ENCODE results near the gene DCUN1D4. TPM values are rescaled to one million over a fixed set of nuclear protein-coding genes. Genes with fewer than 3 reads are reported as not detected.

The DCUN1D4 gene
- total and polyA plus RNA-seq, 2 donors (not counting 1 experiment from before 2014, with no cell fraction given): 44.3 to 50.7 TPM

DNA sequence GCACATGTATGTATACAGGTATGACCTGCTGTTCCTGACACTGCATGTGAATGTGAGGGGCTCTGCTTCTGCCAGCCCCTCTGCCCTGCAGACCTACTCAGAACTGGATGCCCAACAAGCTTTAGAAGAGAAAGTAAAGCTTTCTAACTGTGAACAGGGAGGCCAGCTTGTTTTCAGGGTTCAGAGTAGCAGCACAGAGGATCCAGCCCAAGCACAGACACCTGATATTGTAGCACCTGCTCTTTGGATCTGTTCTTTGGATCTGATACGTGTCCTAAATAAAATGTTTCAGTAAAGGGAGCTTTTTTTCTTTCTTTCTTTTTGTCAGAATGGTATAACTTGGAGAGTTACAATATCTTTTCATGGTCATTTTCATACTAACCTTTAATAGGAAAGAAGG lies 19.2 kb downstream of the DCUN1D4 start:
- Histone ChIP-seq H3K27ac (ENCODE audit: insufficient read depth, low read length) (no peak overlapping the region), H2AFZ (ENCODE audit: low read length) (no peak overlapping the region), H3K9ac (ENCODE audit: insufficient read depth, low read length) (no peak overlapping the region), H3K4me2 (ENCODE audit: extremely low read depth, insufficient read depth, low read length) (no peak overlapping the region), H3K36me3 (ENCODE audit: control insufficient read depth, insufficient read depth, low read length) (peaks cover 6% of the 10 kb centered on the region), H4K20me1 (ENCODE audit: control insufficient read depth, extremely low read depth, insufficient read depth, low read length) (no peaks in the 10 kb centered on the region), H3K4me3 (replicated peaks in 1 of 4; ENCODE audit: control extremely low read depth in 1 of 4, insufficient read depth in 1 of 4, low read depth in 3 of 4, low read length in 4 of 4) (no peak overlapping the region), H3K9me3 (ENCODE audit: control insufficient read depth, insufficient read depth, low read depth, low read length) (no peaks in the 10 kb centered on the region), H3K79me2 (ENCODE audit: control insufficient read depth, insufficient read depth, low read length) (peaks cover 26% of the 10 kb centered on the region), H3K4me1 (ENCODE audit: control insufficient read depth, extremely low read depth, insufficient read depth, low read length) (peaks cover 2% of the 10 kb centered on the region), H3K27me3 (ENCODE audit: control insufficient read depth, insufficient read depth, low read length) (no peaks in the 10 kb centered on the region)
- no peak for DNase-seq (ENCODE audit: low read depth in 2 of 2)
- no peak for TF ChIP-seq EZH2 (IDR thresholded peaks at IDR 0.05; ENCODE audit: low read length, missing control alignments)
- TF ChIP-seq, protein P1, sequence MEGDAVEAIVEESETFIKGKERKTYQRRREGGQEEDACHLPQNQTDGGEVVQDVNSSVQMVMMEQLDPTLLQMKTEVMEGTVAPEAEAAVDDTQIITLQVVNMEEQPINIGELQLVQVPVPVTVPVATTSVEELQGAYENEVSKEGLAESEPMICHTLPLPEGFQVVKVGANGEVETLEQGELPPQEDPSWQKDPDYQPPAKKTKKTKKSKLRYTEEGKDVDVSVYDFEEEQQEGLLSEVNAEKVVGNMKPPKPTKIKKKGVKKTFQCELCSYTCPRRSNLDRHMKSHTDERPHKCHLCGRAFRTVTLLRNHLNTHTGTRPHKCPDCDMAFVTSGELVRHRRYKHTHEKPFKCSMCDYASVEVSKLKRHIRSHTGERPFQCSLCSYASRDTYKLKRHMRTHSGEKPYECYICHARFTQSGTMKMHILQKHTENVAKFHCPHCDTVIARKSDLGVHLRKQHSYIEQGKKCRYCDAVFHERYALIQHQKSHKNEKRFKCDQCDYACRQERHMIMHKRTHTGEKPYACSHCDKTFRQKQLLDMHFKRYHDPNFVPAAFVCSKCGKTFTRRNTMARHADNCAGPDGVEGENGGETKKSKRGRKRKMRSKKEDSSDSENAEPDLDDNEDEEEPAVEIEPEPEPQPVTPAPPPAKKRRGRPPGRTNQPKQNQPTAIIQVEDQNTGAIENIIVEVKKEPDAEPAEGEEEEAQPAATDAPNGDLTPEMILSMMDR (conservative IDR thresholded peaks at IDR 0.05 in 1 of 2, IDR thresholded peaks at IDR 0.05 in 1 of 2; ENCODE audit: low read depth in 1 of 2, low read length in 2 of 2): no peak

DNA sequence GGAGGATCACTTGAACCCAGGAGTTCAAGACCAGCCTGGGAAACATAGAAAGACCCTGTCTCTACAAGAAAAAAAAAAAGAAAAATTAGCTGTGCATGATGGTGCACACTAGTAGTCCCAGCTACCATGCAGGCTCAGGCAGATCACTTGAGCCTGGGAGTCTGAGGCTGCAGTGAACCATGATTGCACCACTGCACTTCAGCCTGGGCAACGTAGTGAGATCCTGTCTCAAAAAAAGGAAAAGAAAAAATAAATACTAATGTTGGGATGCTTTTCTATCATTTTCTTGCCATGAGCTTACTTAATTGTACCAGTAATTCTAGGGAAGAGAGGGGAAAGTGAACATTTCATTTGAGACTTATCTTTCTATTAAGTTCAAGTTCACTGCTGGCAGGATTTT lies 19.8 kb downstream of the DCUN1D4 start:
- no peak overlapping the region for H2AFZ ChIP-seq (ENCODE audit: low read length)
- no peak overlapping the region for H3K4me2 ChIP-seq (ENCODE audit: extremely low read depth, insufficient read depth, low read length)
- H3K79me2 ChIP-seq (ENCODE audit: control insufficient read depth, insufficient read depth, low read length): peaks cover 20% of the 10 kb centered on the region
- no peak overlapping the region for H3K9ac ChIP-seq (ENCODE audit: insufficient read depth, low read length)
- H3K27me3 ChIP-seq (ENCODE audit: control insufficient read depth, insufficient read depth, low read length): no peaks in the 10 kb centered on the region
- H4K20me1 ChIP-seq (ENCODE audit: control insufficient read depth, extremely low read depth, insufficient read depth, low read length): no peaks in the 10 kb centered on the region
- H3K4me3 ChIP-seq (replicated peaks in 1 of 4; ENCODE audit: control extremely low read depth in 1 of 4, insufficient read depth in 1 of 4, low read depth in 3 of 4, low read length in 4 of 4): no peak overlapping the region
- peaks cover 7% of the 10 kb centered on the region for H3K36me3 ChIP-seq (ENCODE audit: control insufficient read depth, insufficient read depth, low read length)
- peaks cover 2% of the 10 kb centered on the region for H3K4me1 ChIP-seq (ENCODE audit: control insufficient read depth, extremely low read depth, insufficient read depth, low read length)
- TF ChIP-seq EZH2 (IDR thresholded peaks at IDR 0.05; ENCODE audit: low read length, missing control alignments): no peak
- TF ChIP-seq, protein P1 (conservative IDR thresholded peaks at IDR 0.05 in 1 of 2, IDR thresholded peaks at IDR 0.05 in 1 of 2; ENCODE audit: low read depth in 1 of 2, low read length in 2 of 2): no peak
- DNase-seq (ENCODE audit: low read depth in 2 of 2): no peak
- no peaks in the 10 kb centered on the region for H3K9me3 ChIP-seq (ENCODE audit: control insufficient read depth, insufficient read depth, low read depth, low read length)
- no peak overlapping the region for H3K27ac ChIP-seq (ENCODE audit: insufficient read depth, low read length)

DNA sequence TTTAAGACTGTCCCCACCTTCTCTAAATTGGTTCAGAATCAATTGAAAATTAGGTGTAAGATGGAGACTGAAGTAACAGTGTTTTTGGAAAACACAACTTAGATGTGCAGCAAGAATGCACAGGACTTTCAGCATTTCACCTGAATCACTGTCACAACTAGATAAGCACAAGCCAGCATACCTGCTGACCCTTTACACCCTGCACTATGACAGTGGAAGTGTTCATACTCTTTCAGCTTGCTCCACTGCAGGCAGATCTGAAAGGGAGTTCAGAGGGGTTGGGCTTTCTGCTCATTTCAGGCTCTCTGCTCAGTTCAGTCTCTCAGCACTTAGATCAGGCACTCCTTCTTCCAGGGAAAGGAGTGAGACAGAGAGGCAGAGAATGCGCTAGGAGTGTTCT lies 22.8 kb downstream of the DCUN1D4 start:
- H3K4me2 ChIP-seq (ENCODE audit: extremely low read depth, insufficient read depth, low read length): no peak overlapping the region
- no peaks in the 10 kb centered on the region for H3K9me3 ChIP-seq (ENCODE audit: control insufficient read depth, insufficient read depth, low read depth, low read length)
- no peak overlapping the region for H3K4me3 ChIP-seq (replicated peaks in 1 of 4; ENCODE audit: control extremely low read depth in 1 of 4, insufficient read depth in 1 of 4, low read depth in 3 of 4, low read length in 4 of 4)
- no peaks in the 10 kb centered on the region for H3K4me1 ChIP-seq (ENCODE audit: control insufficient read depth, extremely low read depth, insufficient read depth, low read length)
- H3K79me2 ChIP-seq (ENCODE audit: control insufficient read depth, insufficient read depth, low read length): peaks cover 9% of the 10 kb centered on the region
- H2AFZ ChIP-seq (ENCODE audit: low read length): no peak overlapping the region
- no peak for DNase-seq (ENCODE audit: low read depth in 2 of 2)
- TF ChIP-seq, protein P1 (conservative IDR thresholded peaks at IDR 0.05 in 1 of 2, IDR thresholded peaks at IDR 0.05 in 1 of 2; ENCODE audit: low read depth in 1 of 2, low read length in 2 of 2): no peak
- no peak for TF ChIP-seq EZH2 (IDR thresholded peaks at IDR 0.05; ENCODE audit: low read length, missing control alignments)
- H3K36me3 ChIP-seq (ENCODE audit: control insufficient read depth, insufficient read depth, low read length): peaks cover 7% of the 10 kb centered on the region
- no peaks in the 10 kb centered on the region for H3K27me3 ChIP-seq (ENCODE audit: control insufficient read depth, insufficient read depth, low read length)
- H4K20me1 ChIP-seq (ENCODE audit: control insufficient read depth, extremely low read depth, insufficient read depth, low read length): no peaks in the 10 kb centered on the region
- H3K9ac ChIP-seq (ENCODE audit: insufficient read depth, low read length): no peak overlapping the region
- no peak overlapping the region for H3K27ac ChIP-seq (ENCODE audit: insufficient read depth, low read length)

Data from fibroblast of lung (primary cell).